ENCODE results near the gene CCDC127. TPM values are rescaled to one million over a fixed set of nuclear protein-coding genes. Genes with fewer than 3 reads are reported as not detected.

CCDC127 gene
- total RNA-seq, 2 experiments from 2014 or later = 5.3 to 5.9 TPM

Other genes with a start within 250 kb of the CCDC127 start
- gene PLEKHG4B, start 126.0 kb downstream of the CCDC127 start, total RNA-seq = under 1 TPM in 1 of 2 experiments, not detected in 1; 0.06 TPM
- under 1 TPM in 1 of 2 experiments, not detected in 1; 0.23 TPM for gene LRRC14B, start 26.7 kb downstream of the CCDC127 start, total RNA-seq
- gene SDHA, start 167 bp upstream of the CCDC127 start, total RNA-seq = 100 to 1,000 TPM; 146 to 149 TPM
- gene PDCD6, start 53.5 kb upstream of the CCDC127 start, total RNA-seq = 100 to 1,000 TPM in 1 of 2 experiments, 10 to 100 TPM in 1; 97.3 to 102 TPM
- 10 to 100 TPM; 24.0 to 26.6 TPM for gene AHRR, start 103.6 kb upstream of the CCDC127 start, total RNA-seq
- gene EXOC3, start 225.0 kb upstream of the CCDC127 start, total RNA-seq = 10 to 100 TPM; 58.2 to 61.2 TPM